Pancreas (tissue), 10 donors: ENCODE measurements around the gene IDUA. TPM values are rescaled to one million over a fixed set of nuclear protein-coding genes. Genes with fewer than 3 reads are reported as not detected.

ENCODE experiments used
- ATAC-seq, 4 donors: fragments of 200-7000 bp; cut with Tn5 transposase; one replicate each; pipeline versions ENCODE4 v1.8.0 to v1.9.1; 2020; ENCODE audit warnings: mild to moderate bottlenecking in 4 of 4, moderate library complexity in 4 of 4
- DNase-seq, 6 donors: peaks; one replicate each; pipeline ENCODE4 v3.0.0-alpha.2; 2020
- FAIRE-seq: peaks from 2 replicates; lab custom pipeline; 2012; peaks lifted over from hg19 to GRCh38; lab: Jason Lieb, UNC
- H3K27ac ChIP-seq, 4 donors: fragments of 200-600 bp; sonication (generic); 1 replicate in 3 of 4; 2 replicates in 1 of 4; pipeline versions ENCODE4 v1.5.0 to v1.8.0; 2020
- H3K27me3 ChIP-seq, 4 donors: fragments of 200-600 bp; one replicate each; pipeline ENCODE4 v1.8.0; 2021
- H3K36me3 ChIP-seq, 3 donors: fragments of 200-600 bp; sonication (generic) in 1 of 3; one replicate each; pipeline versions ENCODE4 v1.5.0 to v1.8.0; 2020 to 2021
- H3K4me1 ChIP-seq, 3 donors: fragments of 200-600 bp; one replicate each; pipeline ENCODE4 v1.8.0; 2021
- H3K4me3 ChIP-seq, 4 donors: fragments of 200-600 bp; sonication (generic) in 2 of 4; one replicate each; pipeline versions ENCODE4 v1.5.0 to v1.8.0; 2020 to 2021
- H3K9me3 ChIP-seq, 4 donors: fragments of 200-600 bp; one replicate each; pipeline ENCODE4 v1.8.0; 2021
- CTCF ChIP-seq, 4 donors: fragments of 200-600 bp; sonication (generic) in 3 of 4; IDR thresholded peaks; one replicate each; pipeline versions ENCODE4 v1.5.0 to v1.8.0; 2021; ENCODE audit warnings: antibody characterized with exemption in 4 of 4
- WGBS, 2 donors: extraction: QIAGEN DNeasy Blood & Tissue Kit; methylation state at CpG; one replicate each; pipeline ENCODE4 v1.1.7; 2013; 5-methylcytosine and 5-hydroxymethylcytosine counted together
- intact Hi-C, 3 donors: fragments of 100-400 bp; cut with DNase I; formaldehyde crosslinking; loops; one replicate each; pipeline versions ENCODE4 v1.11.1 to v1.14.2; 2022
- polyA plus RNA-seq, 2 donors: library from polyadenylated mRNA; stranded (reverse); fragments of 200-250 nt; gene quantifications; one replicate each; pipeline ENCODE4 v1.2.3, GENCODE V29; 2013
- total RNA-seq, 6 donors: library from RNA; stranded (reverse); fragmentation: NEBNext Ultra II Directional in 4 of 6; extraction: Animal tissue kit (Norgen Biotek cat#: 25700) in 4 of 6; gene quantifications; one replicate each; pipeline versions ENCODE4 v1.2.1 to v1.2.4, GENCODE V29; 2021 to 2023
- donor health status: healthy with polysubstance abuse.
- donor health status: DM: no; HTN: no; CAD: no; lungs with moderate emphysema.
- donor health status: DM: no; HTN: no; CAD: no.
- donor health status: control.
- donor health status: control.
- donor health status: Bipolar disorder and iron deficiency.
- donor health status: DM: yes; HTN: yes; CAD: no.
- donor health status: DM: no; HTN: no; CAD: no.
- donor health status: DM: no; HTN: no; CAD: no.
- donor health status: DM: yes; HTN: yes; CAD: no.

The IDUA gene
- total and polyA plus RNA-seq, 8 donors: 17.6 to 56.9 (median 23.3) TPM

GRCh38 chr4:1019729-1020470, 33.1 kb downstream of the IDUA start:
- no peak for TF ChIP-seq CTCF (IDR thresholded peaks at IDR 0.05)
- intact Hi-C loops: no loop called here
- DNase-seq (no peak), ATAC-seq (no peak), FAIRE-seq (no peak)
- Histone ChIP-seq H3K4me1 (no peaks in the 10 kb centered on the region), H3K9me3 (no peaks in the 10 kb centered on the region), H3K27me3 (no peaks in the 10 kb centered on the region), H3K36me3 (peaks cover 0 to 8% (median 6%) of the 10 kb centered on the region in 3 donors), H3K4me3 (no peak overlapping the region), H3K27ac (no peak overlapping the region)
- WGBS, 2 donors: 91 to 93% methylated on average over 22 to 23 of the region's 23 CpGs

- ATAC-seq (no peak), DNase-seq (no peak), FAIRE-seq (no peak)
- Histone ChIP-seq H3K9me3 (no peaks in the 10 kb centered on the region), H3K27ac (no peak overlapping the region), H3K4me3 (no peak overlapping the region), H3K27me3 (no peaks in the 10 kb centered on the region), H3K4me1 (no peaks in the 10 kb centered on the region), H3K36me3 (peaks cover 0 to 9% (median 6%) of the 10 kb centered on the region in 3 donors)
- TF ChIP-seq CTCF (IDR thresholded peaks at IDR 0.05): no peak
- intact Hi-C loops: no loop called here
- 92 to 94% methylated on average over 19 of the region's 19 CpGs for WGBS, 2 donors
These were observed 34.7 kb downstream of the IDUA start for GRCh38 chr4:1021386-1022050.

GRCh38 chr4:1022051-1022738, 35.4 kb downstream of the IDUA start:
- H3K4me1 ChIP-seq: no peaks in the 10 kb centered on the region
- H3K27ac ChIP-seq: no peak overlapping the region
- no peak for ATAC-seq
- TF ChIP-seq CTCF (IDR thresholded peaks at IDR 0.05): no peak
- intact Hi-C loops: no loop called here
- H3K27me3 ChIP-seq: no peaks in the 10 kb centered on the region
- H3K9me3 ChIP-seq: no peaks in the 10 kb centered on the region
- no peak for DNase-seq
- FAIRE-seq: no peak
- H3K36me3 ChIP-seq: peaks cover 0 to 9% (median 6%) of the 10 kb centered on the region in 3 donors
- WGBS, 2 donors: 93% methylated on average over 42 to 46 of the region's 46 CpGs
- no peak overlapping the region for H3K4me3 ChIP-seq

GRCh38 chr4:1022739-1023066, 35.9 kb downstream of the IDUA start:
- no peak overlapping the region for H3K4me3 ChIP-seq
- intact Hi-C loops: no loop called here
- no peaks in the 10 kb centered on the region for H3K27me3 ChIP-seq
- H3K36me3 ChIP-seq: peaks cover 0 to 9% (median 6%) of the 10 kb centered on the region in 3 donors
- DNase-seq: no peak
- no peak for ATAC-seq
- no peaks in the 10 kb centered on the region for H3K9me3 ChIP-seq
- no peak overlapping the region for H3K27ac ChIP-seq
- H3K4me1 ChIP-seq: no peaks in the 10 kb centered on the region
- WGBS, 2 donors: 92 to 93% methylated on average over 19 of the region's 19 CpGs
- no peak for TF ChIP-seq CTCF (IDR thresholded peaks at IDR 0.05)
- FAIRE-seq: no peak
